Hippocampal formation (tissue), 2 donors: ENCODE results near the gene ASXL2.
"Not testable (repeated sequence)": the region's sequence is repeated elsewhere in the genome, so short reads cannot be mapped to it uniquely, and the experiment has no call there.

ENCODE experiments used
- DNase-seq, 2 donors: peaks; one replicate each; lab custom pipeline; 2025; lab: John Stamatoyannopoulos, UW

The ASXL2 gene

DNA sequence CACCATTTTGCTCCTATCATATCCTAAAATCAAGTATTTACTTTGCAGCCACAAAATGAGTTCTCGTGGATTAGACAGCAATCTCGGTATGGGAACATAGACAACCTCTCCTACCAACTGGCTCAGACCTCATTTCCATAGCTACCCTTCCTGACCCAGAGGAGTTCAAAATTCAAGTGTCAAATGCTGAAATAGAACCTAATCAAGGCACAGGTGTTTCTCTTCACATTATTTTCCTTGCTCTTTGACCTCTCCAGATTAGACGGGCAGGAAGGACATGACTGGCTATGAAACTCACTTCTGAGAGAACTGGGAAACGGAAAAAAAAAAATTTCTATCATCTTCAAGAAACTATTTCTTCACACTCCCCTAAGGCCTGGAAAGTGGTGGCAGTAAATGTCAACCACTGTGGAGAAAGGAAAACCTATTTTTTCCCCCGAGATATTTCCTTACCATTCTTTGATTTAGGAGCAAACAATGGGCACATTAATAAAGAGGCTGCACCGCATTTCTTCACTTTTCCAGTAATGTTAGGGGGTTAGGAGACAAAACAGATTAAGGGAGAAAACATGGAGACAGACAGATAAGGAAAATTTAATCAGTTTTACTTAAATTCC, 141.3 kb downstream of the ASXL2 start:
- no peak for DNase-seq

DNA sequence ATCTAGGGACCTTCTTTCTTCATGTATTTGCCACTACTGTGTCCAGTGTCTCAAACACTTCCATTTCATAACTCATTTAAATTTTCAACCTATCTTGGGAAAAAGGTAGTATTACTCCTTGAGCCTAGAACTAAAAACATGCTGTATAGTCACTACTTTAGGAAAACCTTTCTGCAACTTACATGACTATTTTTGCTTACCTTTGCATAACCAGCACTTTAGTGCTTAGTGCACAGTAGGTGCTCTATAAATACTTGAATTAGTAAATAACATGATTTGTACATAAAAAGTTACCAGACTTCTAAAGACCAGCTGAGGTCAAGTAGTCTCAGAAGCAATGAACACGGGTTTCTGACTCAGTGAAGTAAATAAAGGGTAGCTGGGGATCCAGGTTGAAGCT, 142.5 kb downstream of the ASXL2 start:
- DNase-seq, result no peak

DNA sequence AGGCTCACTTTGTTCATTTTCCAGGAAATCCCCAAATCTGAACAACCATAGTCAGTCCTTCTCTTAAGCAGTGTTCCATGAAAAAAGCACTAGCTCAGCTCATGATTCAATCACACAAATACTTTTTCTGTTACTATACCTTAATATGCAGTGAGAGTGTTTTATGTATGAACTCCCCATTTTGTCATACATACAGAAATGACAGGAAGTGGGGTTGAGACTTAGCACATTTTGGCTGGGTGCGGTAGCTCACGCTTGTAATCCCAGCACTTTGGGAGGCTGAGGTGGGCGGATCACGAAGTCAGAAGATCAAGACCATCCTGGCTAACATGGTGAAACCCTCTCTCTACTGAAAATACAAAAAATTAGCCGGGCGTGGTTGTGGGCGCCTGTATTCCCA, 149.7 kb downstream of the ASXL2 start:
- no peak for DNase-seq

DNA sequence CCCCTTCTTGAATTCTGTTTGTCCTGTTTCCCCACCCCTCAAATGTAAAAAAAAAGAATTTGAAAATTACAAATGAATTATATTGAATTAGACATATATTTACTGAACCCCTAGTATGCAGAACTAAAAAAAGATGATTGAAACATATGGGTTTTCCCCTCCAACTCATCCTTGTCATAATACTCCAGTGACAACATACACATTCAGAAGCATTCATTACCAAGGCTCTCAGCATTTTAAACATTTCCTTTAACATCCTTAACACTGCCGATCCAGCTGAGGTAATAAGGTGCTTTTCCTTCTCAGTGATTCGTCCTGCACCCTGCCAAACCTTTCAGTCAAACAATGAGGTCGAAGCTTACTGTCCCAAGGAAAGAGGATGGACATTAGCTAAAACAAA, 151.8 kb downstream of the ASXL2 start:
- no peak for DNase-seq

DNA sequence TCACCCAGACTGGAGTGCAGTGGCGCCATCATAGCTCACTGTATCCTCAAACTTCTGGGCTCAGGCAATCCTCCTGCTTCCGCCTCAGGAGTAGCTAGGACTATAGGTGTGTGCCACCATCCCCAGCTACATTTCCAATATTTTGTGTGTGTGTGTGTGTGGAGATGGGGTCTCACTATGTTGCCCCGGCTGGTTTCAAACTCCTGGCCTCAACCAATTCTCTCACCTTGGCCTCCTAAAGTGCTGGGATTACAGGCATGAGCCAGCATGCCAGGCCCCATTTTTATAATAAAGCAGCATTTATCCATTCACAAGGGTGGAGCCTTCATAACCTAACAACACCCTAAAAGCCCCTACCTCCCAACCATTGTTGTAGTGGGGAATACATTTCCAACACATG, 152.4 kb downstream of the ASXL2 start:
- no peak for DNase-seq

DNA sequence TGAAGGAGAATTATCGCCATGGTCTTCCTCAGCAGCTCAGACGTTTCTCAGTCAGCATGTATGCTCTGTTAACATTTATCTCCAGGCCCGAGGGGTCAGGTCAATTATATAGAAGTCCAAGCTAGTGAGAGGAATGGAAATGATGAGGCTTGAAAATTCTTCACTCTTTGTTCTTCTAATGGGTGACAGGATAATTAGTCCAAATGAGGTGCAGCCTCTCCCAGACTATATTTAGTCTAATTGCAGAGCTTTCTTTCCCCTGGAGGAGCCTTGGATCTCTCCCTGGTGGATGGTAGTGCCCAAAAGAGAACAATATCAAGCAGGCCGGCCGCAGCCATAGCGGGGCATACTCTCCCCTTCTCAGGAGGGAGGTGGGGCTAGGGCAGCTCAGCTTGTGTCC, 153.5 kb downstream of the ASXL2 start:
- DNase-seq, result no peak

DNA sequence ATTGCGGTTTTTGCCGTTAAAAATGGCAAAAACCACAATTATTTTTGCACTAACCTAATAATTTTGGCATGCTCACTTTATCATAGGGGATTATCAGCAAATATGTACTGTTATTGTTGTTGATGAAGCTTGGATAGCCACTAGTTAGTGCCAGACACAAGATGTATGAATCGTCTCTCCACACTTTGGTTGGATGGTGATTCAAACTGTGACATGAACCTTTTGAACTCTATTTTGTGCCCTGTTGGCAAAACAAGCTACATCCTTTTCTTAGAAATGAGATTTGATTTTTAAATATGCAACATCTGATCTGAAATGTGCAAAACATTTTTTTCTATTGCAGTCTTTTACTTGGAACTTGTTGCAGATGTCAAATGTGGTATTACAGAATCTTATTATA, 156.1 kb downstream of the ASXL2 start:
- DNase-seq, result no peak

DNA sequence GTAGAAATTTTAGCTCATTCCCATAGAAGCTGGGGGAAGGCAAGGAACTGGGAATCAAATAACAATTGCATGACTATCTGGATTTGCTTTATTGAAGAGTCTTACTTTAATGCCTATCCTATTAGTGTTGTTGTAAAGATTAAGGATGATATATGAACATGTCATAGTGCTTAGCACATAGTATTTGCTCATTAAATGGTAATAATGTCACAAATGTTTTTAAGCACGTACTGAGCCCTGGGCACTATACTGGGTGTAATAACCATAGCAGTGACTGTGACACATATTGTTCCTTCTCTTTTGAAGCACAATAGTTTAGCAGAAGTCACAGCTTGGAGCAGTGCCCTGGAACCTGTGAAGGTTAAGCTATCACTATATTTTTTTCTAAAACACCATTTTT, 157.7 kb downstream of the ASXL2 start:
- no peak for DNase-seq

DNA sequence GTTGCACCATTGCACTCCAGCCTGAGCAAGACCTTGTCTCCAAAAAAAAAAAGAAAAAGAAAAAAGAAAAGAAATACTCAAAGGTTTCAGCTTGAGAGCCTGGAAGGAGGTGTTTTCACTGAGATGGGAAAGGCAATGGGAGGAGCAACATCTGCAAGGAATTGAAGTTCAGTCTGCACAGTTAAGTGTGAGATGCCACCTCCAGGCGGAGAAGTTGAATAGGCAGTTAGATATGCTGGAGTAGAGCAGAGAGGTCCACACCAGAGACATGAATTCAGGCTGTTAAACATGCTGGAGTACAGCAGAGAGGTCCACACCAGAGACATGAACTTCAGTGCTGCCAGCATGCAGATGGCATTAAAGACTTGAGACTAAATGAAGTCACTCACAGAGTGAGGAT, 163.5 kb downstream of the ASXL2 start:
- DNase-seq, result no peak

DNA sequence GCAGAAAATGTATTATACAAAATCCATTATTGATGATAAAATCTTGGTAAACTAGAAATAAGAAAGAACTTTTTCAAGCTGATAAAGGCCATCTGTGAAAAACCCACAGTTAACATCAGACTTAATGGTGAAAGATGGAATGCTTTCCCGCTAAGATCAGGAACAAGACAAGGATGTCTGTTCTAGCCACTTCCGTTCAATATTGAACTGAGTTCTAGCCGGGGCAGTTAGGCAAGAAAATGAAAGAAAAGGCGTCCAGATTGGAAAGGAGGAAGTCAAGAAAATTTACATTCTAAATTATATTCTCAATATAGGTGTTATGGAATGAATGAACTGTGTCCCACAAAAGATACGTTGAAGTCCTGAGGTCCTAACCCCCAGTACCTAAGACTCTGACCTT, 165.8 kb downstream of the ASXL2 start:
- no peak for DNase-seq

DNA sequence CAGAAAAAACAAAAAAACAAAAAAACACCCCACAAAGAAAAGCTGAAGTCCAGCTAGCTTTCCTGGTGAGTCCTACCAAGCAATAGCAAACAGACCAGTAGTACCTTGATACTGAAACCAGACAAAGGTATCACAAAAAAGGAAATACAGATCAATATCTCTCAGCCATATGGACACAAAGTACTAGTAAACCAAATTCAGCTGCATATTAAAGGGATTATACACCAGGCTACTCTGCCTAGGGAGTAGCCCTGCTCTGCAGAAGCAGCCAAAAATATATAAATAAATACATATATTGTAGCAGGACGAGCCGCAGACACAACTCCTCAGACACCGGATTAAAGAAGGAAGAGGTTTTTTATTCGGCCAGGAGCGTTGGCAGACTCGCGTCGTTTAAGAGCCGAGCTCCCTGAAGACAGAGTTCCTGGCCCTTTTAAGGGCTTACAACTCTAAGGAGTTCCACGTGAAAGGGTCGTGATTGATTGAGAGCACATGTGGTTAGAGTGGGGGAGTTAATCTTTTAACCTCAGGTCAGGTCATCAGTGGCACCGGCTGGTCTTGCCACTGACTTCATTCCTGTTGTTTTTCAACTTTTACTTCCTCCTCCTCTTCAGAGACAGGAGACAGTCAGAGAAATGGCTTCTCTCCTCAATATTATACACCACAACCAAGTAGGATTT, 166.5 kb downstream of the ASXL2 start:
- no peak for DNase-seq

DNA sequence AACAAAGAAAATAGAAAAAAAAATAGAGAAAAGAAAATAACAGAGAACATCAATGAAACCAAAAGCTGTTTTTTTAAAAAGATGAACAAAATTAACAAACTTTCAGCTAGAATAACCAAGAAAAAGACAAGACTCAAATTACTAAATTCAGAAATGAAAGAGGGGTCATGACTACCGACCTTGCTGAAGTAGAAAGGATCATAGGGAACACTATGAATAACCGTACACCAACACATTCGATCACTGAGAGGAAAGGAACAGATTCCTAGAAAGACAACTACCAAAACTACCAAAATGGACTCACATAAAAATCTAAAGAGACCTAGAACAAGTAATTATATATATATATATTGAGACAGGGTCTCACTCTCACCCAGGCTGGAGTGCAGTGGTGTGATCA, 167.5 kb downstream of the ASXL2 start:
- DNase-seq, result no peak

DNA sequence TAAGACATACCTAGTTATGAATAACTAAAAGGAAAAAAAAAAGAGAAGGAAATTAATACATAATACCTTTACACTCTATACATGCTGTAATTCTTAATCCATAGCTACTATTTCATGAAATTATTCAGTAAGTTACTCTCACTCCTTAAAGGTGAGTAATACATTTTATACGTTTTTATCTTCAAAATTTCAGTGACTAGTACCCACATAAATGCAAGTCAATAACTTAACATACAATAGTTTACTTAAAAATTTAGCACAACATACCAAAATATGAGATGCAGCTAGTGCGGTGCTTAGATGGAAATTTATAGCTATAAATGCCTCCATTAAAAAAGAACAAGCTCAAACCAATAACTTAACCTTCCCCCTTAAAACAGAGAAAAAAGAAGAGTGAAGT, 168.9 kb downstream of the ASXL2 start:
- no peak for DNase-seq

DNA sequence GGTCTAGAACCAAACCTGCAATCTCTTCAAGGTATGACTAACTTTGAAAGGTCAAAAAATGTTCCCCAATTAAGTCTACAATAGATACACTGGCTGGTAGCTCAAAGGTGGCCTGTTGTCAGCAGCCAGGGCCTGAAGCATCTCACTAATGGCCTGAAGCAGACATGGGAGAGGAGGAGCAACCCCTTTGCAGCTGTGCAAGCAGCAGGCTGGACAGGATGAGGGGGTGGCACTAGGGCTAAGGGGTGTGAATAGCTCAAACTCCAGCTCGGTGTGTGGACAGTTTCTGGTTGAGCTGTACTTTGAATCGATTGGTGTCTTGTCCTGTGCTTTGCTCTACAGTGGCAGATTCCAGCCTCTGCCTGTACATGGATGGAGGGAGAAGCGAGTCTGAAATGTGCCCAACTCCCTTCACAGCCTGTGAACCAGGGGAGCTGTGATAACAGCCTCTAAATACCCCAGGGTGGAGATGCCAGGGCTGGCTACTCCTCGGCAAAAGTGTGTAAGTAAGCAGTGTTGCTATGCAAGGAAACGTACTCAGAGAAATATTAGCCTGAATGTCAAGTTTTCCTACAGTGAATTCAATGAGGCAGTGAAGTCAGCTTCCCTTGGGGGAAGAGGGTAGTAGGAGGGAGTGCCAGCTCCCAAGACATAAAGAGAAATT, 170.2 kb downstream of the ASXL2 start:
- DNase-seq, result no peak

DNA sequence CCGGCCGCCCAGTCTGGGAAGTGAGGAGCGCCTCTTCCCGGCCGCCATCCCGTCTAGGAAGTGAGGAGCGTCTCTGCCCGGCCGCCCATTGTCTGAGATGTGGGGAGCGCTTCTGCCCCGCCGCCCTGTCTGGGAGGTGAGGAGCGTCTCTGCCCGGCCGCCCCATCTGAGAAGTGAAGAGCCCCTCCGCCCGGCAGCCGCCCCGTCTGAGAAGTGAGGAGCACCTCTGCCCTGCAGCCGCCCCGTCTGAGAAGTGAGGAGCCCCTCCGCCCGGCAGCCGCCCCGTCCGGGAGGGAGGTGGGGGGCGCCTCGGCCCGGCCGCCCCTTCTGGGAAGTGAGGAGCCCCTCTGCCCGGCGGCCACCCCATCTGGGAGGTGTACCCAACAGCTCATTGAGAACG, 172.7 kb downstream of the ASXL2 start:
- DNase-seq, result not testable (repeated sequence)

DNA sequence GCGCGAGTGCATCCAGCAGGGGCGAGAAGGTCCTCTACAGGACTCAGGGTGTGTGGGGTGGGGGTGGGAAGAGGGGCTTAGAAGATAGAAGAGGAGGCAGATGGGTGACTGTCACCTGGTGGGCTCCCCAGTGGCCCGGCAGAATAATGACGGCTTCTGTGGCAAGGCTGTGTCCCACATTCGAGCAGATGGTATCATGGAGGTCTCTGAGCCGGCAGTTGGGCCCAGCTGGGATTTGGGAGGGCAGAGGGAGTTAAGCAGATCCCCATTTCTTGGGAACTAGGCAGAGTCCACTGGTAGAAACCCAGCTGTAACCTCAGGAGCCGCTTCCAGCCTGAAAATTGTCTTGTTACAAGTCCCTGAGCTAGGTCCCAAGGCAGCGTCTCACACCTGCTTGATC, 176.5 kb downstream of the ASXL2 start:
- no peak for DNase-seq

DNA sequence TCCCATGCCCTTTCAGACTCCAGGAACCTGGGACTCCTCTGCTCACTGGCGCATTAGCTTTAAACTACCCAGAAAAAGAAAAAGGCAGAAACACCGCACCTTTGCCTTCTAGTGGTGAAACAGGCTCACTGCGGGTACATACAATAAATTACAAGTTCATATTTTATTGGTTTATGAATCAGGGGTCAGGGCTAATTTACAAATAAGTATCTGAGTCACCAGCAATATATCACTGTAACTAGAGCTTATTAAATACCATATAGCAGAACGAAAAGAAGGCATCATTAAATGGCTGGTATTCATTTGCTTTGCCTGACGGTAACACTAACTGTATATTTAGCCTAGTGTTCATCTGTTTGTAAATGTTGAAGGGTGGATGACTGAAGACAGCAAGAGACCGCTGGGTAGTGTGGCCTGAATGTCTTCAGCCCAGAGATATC, 178.0 kb downstream of the ASXL2 start:
- DNase-seq, result peak in 1 of 2 donors; percentile 20

DNA sequence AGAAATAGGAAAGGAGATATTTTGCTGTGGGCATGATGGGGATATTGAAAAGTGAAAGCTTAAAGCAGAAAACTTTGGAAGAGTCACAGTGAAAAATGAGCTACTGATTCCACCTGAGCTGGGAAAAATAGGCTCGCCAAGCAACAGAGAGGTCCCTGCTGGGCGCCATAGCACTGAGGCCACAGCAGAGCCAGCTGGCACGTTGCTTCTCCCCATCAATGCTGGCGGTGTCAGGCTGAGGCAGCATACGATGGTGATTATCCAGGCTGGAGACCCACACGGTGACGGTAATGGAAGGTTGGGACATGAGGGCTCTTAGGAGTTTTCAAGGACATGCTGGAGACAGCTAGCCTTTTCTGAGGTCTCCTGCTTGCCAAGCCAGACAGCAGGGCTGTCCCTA, 179.1 kb downstream of the ASXL2 start:
- no peak for DNase-seq

DNA sequence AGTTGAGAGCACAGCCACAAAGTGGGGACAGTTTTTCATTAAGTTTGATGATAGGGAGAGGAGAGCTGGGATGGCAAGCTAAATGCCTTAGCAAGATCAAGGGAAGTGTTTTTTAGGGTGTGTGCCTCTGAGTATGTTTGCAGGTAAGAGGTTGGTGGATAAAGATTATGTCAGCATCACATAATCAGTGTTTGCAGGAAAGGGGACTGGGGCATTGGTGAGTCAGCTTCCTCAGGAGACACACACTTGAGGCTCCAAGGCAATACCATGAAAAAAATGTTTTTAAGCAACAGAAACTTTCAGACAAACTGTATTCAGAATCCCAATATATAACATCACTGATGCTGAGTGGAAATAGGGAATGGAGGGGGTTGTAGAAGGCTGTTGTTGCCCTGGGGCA, 179.5 kb downstream of the ASXL2 start:
- no peak for DNase-seq

DNA sequence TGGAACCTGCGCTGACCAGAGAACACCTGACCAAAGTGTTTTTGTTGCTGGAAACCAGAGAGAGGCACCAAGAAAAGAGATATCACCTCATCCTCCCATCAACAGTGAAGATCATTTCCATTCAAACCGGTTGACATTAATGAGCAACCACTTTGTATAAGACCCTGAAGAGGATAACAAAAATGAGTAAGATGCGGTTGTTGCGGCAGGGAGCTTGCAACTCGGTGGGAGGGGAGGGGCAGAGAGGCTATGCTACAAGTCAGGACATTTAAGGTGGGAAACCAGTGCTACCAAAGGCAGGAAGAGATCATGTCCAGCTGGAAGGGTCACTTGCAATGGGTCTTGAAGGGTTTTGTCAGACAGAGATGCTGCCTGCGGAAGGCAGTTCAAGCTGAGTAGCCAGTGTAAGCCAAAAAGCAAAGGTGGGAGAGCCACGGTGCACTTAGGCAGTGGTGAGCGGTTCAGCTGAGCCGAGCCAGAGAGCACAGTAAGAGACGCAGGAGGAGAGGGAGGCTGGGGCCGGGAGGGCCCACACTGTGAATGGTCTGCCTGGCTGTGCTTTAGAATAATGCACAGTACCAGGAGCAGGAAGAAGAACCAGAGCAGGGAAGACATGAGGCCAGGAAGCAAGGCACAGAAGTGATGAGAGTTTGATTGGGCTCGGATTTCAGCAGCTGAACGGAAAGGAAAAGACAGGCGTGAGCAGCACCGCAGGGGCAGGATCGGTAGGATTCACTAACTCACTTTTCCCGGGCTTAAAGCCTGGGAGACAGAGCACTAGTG, 180.5 kb downstream of the ASXL2 start:
- no peak for DNase-seq

DNA sequence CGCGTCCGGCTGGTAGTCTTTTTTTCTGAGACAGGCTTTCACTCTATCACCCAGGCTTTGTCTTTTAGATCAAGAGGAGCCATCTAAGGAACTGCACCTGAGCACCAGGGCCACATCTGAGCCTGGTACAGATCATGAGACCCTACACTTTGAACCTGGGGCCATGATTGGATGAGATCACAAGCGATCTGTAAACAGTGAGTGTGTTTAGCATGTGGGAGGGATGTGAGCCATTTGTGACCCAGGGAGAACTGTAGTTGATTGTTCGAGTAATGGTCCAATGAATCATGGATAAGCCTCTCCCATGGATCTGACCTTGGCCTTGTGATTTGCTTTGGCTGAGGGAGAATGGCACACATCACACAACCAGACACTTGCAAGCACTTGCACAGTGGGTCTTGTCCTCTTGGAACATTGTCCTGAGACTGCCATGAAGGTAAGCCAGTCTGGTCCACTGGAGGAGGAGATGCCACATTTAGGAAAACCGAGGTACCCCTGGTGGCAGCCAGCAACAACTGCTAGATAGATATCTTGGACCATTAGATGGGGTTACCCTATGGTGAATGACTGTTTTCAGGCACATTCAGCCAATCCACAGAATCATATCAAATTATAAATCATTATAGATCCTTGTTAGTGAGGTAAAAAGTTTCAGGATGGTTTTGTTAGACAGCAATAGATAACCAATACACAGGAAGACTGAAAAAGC, 185.4 kb downstream of the ASXL2 start:
- DNase-seq, result no peak

DNA sequence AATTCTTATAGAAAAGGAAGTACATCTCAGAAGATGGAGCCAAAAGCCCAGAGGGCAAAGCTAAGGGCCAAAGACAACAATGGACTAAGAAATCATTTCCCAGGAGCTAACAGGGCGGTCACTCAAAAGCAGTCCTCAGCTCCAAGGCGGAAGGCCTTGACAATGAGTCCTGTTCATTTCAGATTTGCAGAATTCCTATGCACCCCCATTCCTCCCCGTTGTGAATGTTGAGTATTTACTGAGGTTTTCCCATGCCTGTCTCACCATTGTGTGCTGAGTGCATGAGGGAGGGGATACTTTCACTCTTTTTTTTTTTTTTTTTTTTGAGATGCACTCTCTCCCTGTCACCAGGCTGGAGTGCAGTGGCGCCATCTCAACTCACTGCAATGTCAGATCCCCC, 186.1 kb downstream of the ASXL2 start:
- DNase-seq, result no peak
